GM18508 (cell line): Measurements from ENCODE around the gene CD27.
"Not testable (repeated sequence)": the region's sequence is repeated elsewhere in the genome, so short reads cannot be mapped to it uniquely, and the experiment has no call there.

Experiments used
- ATAC-seq: cut with Tn5 transposase; IDR thresholded peaks from one replicate; pipeline ENCODE4 v1.9.1; 2021; ENCODE audit warnings: moderate number of reproducible peaks; ENCODE audit not compliant: insufficient read depth, unreplicated experiment

Gene CD27

DNA sequence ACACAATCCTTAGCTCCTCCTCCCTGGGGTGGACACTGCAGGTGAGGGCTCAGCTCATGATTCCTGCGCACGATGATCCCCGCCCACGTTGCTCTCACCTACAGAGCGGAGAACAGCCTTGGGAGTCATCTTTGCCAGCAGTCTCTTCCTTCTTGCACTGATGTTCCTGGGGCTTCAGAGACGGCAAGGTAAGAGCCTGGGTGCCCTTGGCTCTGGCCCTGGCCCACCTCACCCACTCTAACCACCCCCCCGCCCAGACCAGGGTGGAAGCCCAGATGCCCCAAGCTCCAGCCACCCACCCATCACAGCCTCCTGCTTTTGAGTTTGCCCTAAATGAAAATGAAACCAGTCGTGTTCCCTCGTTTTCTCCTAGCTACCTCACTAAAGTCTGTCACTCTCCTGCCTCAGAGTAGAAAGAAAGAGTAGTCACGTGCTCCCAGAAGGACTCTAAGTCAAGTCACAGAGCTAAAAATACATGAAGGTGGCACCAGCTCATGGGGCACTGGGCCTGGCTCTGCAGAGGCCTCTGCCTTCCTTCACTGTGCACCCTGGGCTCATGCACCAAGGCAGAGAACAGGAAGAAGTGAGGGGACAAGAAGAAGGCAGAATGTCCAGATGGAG is 16.1 kb downstream of the CD27 start:
- no peak for ATAC-seq

DNA sequence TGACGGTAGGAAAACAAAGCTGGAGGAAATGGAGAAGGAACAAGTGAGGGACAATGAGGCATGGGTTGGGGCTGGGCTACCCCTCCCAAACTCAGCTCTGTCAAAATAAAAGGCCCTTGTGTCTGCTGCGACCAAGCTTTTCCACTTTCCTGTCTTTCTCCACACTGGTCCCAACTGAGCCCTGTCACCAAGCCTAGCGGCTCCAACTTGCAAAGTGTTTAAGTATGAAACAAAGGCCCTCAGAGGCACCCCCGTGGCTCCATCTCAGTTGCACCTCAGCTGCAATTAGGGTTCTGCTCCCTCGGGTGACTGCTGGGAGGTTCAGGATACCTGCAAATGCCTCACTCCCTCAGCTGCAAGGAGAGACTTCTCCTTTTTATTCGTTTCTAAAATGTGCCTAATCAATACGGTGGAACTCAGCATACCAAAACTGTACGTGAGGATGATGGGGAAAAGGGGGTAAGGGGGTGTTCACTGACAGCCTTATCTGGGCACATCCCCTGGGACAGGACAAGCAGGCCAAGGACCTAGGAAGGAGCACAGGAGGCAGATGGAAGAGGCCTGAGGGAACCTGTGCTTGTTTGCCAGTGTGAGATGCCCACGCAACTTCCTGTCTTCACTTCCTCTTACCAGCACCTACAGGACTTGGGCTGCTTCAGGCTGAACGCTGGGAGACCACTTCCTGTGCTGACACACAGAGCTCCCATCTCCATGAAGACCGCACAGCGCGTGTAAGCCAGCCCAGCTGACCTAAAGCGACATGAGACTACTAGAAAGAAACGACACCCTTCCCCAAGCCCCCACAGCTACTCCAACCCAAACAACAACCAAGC is 16.9 kb downstream of the CD27 start:
- ATAC-seq, result peak; percentile 45

DNA sequence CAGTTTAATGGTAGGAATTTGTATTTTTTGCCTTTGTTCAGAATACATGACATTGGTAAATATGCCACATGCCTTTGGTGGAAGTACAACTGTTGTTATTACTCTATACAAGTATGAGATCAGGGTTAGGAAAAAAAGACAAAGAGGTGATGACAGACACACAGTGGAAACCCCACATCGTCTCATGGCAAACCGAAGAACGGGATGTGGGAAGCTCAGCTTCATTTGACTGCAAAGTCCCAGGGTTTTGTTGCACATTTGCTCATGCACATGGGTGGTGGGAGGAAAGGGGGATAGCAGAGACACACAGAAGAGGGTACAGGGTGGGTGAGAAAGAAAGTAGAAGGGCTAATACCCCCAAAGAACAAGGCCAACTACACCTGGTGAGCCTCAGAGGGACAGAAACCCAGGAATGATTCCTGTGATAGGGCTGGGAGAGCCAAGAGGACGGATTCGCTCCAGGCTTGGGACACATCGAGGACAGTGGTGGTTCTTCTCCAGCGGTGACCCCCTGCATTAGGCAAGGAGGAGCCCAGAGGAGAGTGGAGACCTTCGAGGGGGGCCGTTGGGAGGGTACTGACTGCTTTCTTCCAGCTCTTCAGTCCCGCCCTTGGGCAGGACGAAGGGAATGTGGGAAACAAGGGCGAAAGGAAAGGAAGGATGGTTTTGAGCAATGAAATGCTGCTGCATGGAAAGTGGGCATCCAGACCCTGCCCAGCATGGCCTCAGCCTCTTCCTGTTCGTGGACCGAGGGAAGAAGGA is 17.7 kb downstream of the CD27 start:
- no peak for ATAC-seq

DNA sequence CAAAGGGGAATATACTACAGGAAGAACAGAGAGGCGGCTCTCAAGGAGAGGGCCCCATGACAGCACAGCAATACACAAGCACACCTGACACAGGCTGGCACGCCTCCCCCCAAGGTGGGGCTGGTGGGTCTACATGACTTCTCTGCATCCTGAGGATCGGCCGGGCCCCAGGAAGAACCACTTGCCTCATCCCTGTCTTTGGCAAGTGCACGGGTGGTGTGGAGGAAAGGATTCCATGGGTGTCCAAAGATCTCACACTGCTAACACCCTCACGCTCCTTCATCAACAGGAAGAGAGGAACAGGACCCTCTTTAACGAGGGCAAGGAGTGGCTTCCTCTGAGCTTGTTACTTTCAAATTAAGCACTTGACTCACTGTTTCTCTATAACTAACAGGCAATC is 18.5 kb downstream of the CD27 start:
- no peak for ATAC-seq

DNA sequence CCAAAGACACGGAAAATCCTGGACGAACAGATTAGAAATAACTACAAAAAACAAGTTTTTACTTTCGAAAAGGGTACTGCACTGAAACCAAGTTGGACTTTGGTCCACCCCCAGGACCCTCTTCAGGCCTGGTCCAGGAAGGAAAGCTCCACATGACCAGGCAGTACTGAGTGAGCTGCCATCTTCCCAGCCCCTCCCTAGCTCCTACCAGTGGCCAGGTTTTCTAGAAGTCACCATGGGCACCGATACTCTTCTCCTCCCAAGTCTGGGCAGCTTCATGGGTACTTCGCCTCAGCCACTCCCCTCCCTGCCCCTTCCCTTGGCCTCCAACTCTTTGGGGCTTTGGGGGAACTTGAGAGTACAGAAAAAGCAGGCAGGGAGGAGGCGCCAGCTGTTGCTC is 19.1 kb downstream of the CD27 start:
- no peak for ATAC-seq

DNA sequence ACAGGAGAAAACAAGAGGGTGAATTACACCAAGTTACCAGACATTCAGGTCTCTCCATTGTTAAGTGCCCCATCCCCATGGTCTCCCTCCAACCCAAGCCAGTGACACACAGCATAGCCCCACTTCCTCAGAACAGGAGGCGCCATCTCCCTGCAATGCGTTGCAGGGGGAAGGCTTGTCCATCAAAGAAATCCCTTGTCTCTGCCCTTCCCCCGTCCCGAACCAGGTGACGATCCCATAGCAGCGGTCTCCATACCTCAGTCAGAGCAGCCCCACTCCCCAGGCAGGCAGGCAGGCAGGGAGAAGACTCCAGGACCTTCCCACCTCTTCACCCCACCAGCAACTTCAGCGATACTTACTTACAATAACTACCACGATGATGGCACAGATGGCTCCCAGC is 19.8 kb downstream of the CD27 start:
- ATAC-seq, result no peak

DNA sequence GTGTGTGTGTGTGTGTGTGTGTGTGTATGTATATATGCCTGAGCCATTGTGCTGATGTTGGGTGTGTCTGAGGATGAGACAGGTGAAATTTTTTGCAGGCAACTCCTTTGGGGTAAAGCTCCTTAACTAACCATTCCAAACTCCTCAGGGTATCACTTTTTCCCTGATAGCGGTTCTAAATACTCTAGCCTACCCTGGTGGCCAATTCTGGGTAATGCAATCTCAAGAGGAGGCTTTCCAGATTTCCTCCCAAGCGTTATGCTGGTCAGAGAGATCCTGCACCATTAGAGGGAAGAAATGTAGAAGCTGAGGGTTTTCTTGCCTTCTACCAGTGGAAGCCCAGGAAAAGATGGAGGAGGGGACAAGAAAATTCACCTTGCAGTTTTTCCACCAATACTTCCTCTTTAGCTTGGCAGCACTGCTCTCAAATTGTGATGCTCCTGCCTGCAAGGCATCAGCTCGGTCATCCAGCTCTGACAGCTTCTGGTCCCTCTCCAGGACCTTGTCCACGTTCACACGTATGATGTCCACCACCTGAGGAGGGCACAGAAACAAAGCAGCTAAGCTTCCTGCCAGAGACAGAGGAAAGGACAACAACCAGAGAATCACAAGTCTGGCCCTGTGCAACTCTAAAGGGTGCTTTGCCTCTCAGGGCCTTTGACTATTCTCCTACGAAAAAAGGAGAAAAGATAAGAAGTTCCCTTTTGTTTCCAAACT is 20.9 kb downstream of the CD27 start:
- no peak for ATAC-seq

DNA sequence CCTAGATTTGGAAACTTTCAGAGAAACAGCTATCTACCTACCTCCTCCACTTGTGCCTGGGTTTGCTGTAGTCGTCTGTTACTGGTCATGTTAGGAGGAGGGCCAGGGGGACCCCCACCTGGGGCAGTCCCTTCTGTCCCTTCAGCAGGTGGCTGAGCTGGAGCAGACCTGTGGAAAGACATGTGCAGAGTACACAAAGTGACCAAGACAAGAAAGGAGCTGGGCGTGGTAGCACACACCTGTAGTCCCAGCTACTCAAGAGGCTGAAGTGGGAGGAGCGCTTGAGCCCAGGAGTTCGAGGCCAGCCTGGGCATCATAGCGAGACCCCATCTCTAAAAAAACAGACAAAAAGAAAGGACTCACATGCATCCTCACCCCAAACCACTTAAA is 21.4 kb downstream of the CD27 start:
- no peak for ATAC-seq

DNA sequence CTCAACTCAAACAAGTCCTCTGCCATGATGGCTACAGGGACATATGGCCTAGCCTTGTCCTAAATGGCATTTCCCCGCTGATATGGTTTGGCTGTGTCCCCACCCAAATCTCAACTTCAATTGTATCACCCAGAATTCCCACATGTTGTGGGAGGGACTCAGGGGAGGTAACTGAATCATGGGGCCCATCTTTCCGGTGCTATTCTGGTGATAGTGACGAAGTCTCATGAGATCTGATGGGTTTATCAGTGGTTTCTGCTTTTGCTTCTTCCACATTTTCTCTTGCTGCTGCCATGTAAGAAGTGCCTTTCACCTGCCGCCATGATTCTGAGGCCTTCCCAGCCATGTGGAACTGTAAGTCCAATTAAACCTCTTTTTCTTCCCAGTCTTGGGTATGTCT is 22.0 kb downstream of the CD27 start:
- ATAC-seq, result not testable (repeated sequence)

DNA sequence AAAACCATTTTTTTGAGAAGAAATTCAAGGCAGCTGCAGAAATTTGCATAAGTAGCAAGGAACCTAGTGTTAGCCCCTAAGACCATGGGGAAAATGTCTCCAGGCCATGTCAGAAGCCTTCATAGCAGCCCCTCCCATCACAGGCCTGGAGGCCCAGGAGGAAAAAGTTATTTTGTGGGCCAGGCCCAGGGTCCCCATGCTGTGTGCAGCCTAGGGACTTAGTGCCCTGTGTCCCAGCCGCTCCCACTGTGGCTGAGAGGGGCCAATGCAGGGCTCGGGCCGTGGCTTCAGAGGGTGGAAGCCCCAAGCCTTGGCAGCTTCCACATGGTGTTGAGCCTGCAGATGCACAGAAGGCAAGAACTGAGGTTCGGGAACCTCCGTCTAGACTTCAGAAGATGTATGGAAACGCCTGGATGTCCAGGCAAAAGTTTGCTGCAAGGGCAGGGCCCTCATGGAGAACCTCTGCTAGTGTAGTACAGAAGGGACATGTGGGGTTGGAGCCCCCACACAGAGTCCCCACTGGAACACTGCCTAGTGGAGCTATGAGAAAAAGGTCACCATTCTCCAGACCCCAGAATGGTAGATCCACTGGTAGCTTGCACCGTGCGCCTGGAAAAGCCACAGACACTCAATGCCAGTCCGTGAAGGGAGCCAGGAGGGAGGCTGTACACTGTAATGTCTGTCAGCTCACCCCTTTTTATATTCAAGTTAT is 23.0 kb downstream of the CD27 start:
- ATAC-seq, result not testable (repeated sequence)

DNA sequence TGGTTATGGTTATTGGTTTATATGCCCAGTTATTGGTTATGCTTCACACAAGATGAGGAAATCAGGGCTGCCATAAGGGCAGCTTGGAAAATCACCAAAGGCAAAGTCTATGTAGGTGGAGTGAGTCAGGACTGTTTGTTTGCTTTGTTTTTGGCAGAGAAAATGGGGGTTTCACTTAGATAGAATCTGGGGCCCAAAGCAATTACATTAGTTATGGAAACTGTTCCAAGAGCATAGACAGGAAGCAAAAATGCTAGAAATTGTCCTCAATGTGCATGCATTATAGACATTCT is 23.5 kb downstream of the CD27 start:
- no peak for ATAC-seq

DNA sequence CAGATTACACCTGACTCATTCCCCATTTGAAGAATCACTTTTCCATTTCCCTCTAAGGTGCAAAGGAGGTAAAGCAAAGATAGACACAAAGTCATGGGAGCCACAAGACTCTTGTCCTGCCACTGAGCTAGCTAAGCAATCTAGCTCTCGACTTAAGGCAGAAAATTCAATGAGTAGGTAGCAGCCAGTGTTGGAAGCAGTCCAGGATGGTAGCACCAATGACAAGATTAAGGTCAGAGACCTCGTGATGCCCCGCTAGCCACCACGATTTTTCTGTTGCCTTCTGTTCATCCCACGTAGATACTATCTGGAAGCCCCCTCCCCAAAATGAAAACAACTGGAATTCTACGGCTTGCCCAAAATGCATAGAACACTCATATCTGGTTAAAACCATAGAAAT is 24.3 kb downstream of the CD27 start:
- no peak for ATAC-seq

DNA sequence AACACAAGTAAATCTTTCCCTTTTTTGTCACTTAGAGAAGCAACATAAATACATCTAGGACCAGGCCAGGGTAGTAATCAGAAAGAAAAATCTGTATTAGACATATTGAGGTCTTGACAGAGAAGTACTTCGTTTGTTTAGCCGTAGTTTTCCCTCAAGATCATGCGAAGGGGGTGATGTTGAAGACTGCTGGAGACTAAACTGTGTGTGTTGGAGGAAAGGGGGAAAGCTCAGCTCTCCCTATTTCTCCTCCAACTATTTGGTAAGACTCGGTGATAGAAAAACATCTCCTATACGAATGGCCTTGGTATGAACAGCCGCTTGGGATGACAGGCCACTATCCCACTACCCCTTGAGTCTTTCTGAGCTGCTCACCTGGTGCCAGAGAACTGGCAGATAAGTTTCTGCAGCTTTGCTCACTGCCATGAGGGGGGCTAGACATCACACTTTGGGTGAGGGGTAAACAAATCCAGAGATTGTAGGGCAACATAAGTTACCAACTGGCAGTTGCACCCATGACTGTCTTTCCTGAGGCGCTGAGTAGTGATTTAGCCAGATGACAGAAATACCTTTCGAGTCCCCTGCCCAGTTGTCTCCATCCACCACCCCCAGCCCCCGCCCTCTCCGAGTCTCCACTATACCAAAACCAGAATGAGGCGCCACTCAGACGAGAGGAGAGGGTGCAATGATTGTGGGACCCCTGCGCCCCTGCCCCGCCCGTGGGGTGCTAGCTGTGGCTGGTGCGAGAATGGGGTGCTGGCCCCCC is 25.0 kb downstream of the CD27 start:
- ATAC-seq, result no peak

DNA sequence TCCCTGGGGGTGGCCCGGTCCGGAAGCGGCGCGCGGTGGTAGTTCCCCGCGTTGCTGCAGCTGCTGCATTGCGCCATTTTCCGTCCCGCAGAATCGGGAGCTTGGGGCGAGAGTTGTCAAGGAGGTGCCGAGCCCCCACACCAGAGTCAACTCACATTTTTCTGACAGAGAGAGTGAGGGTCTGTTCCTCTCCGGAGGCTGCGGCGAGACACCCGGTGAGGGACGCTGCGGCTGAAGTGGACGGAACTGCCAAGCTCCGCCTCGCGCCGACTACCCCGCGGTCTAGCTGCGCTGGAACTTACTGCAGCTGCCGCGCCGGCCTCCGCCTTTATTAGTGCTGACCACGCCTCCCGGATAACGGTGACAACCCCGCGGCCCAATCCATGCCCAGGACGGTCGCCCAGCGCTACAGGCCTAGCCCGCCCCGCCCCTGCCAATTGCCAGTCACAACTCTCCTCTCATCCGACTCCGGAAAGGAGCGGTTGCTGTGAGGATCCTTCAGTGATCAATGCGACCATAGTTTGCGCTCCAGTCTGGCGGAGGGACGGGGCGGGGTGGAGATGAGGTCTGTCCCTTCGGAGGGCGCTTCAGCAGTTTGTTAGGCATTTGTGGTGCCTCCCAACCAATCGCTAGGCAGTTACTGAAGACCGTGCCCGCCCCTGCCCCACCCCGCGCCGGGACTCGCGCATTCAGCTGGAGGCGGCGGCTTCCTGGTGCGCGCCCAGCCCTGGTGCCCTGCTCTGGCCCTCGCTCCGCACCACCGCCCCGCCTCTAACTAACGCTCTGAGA is 25.8 kb downstream of the CD27 start, which contains the start of gene VAMP1:
TSS of gene VAMP1 (minus strand) at position 303 of the 789 bp plus-strand sequence. CDS start at position 157, 146 bp downstream.
- peak; percentile 76 for ATAC-seq

DNA sequence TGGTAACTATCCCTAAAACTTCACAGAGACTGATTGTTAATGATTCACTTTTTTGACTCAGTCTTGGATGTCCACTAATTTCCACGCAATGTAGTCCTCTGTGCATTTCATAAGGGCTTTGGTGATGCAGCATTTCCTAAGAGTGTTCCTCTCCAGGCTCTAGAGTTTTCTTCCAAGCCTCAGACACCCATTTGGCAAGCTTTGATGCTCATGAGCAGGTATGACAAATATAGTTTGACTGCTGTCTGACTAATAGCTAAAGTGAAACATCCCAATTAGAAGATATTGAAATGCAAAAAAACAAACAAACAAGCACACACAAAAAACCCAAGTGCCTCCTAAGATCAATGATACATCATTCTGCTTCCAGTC is 27.2 kb downstream of the CD27 start:
- ATAC-seq, result no peak

DNA sequence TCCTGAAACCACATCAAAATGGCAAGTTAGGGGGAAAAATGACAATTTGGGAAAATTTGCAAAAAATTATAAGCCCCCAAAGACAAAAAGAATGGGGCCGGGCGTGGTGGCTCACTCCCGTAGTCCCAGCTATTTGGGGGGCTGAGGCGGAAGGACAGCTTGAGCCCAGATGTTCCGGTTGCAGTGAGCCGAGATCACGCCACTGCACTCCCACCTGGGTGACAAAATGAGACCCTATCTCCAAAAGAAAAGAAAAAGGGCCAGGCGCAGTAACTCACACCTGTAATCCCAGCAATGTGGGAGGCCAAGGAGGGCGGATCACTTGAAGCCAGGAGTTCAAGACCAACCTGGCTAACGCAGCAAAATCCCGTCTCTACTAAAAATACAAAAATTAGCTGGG is 27.7 kb downstream of the CD27 start:
- no peak for ATAC-seq

DNA sequence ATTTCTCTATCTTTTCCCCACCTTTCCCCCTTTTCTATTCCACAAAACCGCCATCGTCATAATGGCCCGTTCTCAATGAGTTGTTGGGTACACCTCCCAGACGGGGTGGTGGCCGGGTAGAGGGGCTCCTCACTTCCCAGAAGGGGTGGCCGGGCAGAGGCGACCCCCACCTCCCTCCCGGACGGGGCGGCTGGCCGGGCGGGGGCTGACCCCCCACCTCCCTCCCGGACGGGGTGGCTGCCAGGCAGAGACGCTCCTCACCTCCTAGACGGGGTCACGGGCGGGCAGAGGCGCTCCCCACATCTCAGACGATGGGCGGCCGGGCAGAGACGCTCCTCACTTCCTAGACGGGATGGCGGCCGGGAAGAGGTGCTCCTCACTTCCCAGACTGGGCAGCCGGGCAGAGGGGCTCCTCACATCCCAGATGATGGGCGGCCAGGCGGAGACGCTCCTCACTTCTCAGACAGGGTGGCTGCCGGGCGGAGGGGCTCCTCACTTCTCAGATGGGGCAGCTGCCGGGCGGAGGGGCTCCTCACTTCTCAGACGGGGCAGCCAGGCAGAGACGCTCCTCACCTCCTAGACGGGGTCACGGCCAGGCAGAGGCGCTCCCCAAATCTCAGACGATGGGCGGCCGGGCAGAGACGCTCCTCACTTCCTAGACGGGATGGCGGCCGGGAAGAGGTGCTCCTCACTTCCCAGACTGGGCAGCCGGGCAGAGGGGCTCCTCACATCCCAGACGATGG is 30.6 kb downstream of the CD27 start:
- not testable (repeated sequence) for ATAC-seq

DNA sequence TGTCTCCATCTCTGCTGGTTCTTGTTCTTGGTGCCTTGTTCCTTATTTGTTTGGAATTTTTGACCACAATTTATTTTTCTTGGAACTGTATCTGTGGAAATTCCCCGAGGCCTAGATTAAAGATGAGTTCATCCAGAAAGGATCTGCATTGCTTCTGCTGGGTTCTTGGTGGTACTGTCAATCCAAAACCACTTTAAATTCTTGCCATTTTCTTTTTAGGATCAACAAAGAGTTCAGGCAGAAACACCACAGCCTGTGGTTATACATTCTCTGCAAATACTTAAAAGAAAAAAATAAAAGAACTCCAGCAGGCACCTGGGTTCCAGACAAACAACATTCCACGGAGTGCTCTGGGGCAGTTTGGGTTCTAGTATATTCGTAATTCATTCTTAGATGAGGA is 31.7 kb downstream of the CD27 start:
- no peak for ATAC-seq
